ENCODE results near the gene CRY2.

CRY2 gene

DNA sequence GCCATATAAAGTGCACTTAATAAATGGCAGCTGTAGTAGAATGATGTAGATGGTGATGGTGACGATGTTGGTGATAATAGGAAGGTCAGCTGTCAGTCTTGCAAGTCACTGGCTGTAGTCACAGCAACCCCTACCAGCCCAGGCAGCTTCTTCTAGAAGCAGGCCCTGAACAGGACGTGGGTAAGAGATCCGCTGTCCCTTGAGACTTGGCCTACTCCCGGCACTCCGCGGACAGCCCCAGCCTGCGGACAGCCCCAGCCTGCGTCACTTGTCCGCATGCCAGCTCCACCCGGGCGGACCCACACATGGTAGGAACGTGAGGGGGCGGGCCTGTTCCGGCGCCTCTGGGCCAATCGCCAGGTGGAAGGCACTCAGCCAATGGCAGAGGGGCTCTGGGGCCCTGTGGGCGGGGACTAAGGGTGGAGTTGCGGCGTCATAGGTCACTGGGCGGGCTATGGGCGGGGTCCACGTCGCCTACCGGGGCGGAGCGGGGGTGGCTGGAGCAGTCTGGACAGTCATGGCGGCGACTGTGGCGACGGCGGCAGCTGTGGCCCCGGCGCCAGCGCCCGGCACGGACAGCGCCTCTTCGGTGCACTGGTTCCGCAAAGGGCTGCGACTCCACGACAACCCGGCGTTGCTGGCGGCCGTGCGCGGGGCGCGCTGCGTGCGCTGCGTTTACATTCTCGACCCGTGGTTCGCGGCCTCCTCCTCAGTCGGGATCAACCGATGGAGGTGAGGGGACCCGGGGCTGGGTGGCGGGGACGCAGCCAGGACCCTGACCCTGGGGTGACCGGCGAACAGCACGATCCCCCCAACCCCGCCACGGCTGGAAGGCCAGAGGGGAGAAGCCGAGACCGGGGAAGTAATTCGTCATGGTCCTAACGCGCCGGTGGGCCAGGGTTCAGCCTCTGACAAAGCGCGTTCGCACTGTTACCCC lies at the start of gene CRY2:
Gene CRY2 (plus strand): TSS at position 502 of the 937 bp plus-strand sequence. CDS start 16 bp downstream, at position 518.
- TF ChIP-seq ARNTL (CRISPR knock-in tag; IDR thresholded peaks at IDR 0.05; ENCODE audit: borderline replicate concordance, low read depth) (peak; percentile 100), TCF4 (CRISPR knock-in tag; IDR thresholded peaks at IDR 0.05; ENCODE audit: borderline replicate concordance) (peak; percentile 14; the same call in 1 of the 2 replicates)
- TF ChIP-seq, protein P1, sequence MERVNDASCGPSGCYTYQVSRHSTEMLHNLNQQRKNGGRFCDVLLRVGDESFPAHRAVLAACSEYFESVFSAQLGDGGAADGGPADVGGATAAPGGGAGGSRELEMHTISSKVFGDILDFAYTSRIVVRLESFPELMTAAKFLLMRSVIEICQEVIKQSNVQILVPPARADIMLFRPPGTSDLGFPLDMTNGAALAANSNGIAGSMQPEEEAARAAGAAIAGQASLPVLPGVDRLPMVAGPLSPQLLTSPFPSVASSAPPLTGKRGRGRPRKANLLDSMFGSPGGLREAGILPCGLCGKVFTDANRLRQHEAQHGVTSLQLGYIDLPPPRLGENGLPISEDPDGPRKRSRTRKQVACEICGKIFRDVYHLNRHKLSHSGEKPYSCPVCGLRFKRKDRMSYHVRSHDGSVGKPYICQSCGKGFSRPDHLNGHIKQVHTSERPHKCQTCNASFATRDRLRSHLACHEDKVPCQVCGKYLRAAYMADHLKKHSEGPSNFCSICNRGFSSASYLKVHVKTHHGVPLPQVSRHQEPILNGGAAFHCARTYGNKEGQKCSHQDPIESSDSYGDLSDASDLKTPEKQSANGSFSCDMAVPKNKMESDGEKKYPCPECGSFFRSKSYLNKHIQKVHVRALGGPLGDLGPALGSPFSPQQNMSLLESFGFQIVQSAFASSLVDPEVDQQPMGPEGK (CRISPR knock-in tag; IDR thresholded peaks at IDR 0.05; ENCODE audit: borderline replicate concordance) = no peak
- ATAC-seq = peak; percentile 87

DNA sequence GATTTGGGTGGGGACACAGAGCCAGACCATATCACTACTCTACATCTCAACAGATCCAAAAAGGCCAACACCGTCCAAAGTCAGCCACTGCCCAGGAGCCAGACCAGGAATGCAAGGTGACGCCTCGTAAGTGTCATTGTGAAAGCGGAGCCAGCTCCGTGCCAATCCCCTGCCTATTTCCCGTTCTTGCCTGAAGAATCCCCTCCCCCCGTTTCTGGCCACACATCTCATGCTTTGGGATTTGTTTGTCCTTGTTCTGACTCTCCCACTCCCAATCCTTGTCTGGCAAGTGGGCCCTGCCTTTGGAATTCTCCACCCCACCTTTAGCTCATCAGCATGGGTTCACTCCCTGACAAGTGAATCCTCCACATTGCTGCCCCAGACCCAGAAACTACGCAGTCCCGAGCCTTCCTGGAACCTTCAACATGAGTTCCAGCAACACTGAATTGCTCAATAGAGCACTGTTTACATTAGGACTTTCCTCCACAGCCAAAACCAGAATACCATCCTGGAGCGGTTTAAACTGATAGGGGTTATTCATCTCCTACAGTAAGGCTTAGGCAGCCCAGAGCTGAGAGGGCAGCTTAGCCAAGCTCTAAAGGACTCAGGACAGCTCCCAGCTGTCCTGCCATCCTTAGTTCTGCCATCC lies 48.4 kb upstream of the CRY2 start:
- ATAC-seq = no peak

More for the DNA sequence above, 48.4 kb upstream of the CRY2 start:
- TF ChIP-seq TOX (CRISPR knock-in tag; IDR thresholded peaks at IDR 0.05; ENCODE audit: borderline replicate concordance) (no peak), ZNF70 (CRISPR knock-in tag; IDR thresholded peaks at IDR 0.05) (no peak), ZNF8 (CRISPR knock-in tag; IDR thresholded peaks at IDR 0.05) (no peak), ESRRG (CRISPR knock-in tag; IDR thresholded peaks at IDR 0.05) (no peak), ZC3H10 (CRISPR knock-in tag; IDR thresholded peaks at IDR 0.05) (no peak), ZFP3 (CRISPR knock-in tag; IDR thresholded peaks at IDR 0.05) (no peak), SNAI2 (CRISPR knock-in tag; IDR thresholded peaks at IDR 0.05) (no peak), ZNF565 (CRISPR knock-in tag; conservative IDR thresholded peaks at IDR 0.05; ENCODE audit: low read depth) (no peak), TCF4 (CRISPR knock-in tag; IDR thresholded peaks at IDR 0.05; ENCODE audit: borderline replicate concordance) (no peak), ZFP30 (CRISPR knock-in tag; IDR thresholded peaks at IDR 0.05) (no peak), BACH2 (CRISPR knock-in tag; IDR thresholded peaks at IDR 0.05; ENCODE audit: borderline replicate concordance) (no peak), RARB (CRISPR knock-in tag; IDR thresholded peaks at IDR 0.05) (no peak), GLIS3 (CRISPR knock-in tag; IDR thresholded peaks at IDR 0.05) (no peak), CSDC2 (CRISPR knock-in tag; IDR thresholded peaks at IDR 0.05) (no peak), ARNTL (CRISPR knock-in tag; IDR thresholded peaks at IDR 0.05; ENCODE audit: borderline replicate concordance, low read depth) (no peak)
- TF ChIP-seq, protein P2, sequence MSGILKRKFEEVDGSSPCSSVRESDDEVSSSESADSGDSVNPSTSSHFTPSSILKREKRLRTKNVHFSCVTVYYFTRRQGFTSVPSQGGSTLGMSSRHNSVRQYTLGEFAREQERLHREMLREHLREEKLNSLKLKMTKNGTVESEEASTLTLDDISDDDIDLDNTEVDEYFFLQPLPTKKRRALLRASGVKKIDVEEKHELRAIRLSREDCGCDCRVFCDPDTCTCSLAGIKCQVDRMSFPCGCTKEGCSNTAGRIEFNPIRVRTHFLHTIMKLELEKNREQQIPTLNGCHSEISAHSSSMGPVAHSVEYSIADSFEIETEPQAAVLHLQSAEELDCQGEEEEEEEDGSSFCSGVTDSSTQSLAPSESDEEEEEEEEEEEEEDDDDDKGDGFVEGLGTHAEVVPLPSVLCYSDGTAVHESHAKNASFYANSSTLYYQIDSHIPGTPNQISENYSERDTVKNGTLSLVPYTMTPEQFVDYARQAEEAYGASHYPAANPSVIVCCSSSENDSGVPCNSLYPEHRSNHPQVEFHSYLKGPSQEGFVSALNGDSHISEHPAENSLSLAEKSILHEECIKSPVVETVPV (CRISPR knock-in tag; IDR thresholded peaks at IDR 0.05) = no peak
- TF ChIP-seq, protein P1 (CRISPR knock-in tag; IDR thresholded peaks at IDR 0.05; ENCODE audit: borderline replicate concordance) = no peak
- TF ChIP-seq, protein P3, sequence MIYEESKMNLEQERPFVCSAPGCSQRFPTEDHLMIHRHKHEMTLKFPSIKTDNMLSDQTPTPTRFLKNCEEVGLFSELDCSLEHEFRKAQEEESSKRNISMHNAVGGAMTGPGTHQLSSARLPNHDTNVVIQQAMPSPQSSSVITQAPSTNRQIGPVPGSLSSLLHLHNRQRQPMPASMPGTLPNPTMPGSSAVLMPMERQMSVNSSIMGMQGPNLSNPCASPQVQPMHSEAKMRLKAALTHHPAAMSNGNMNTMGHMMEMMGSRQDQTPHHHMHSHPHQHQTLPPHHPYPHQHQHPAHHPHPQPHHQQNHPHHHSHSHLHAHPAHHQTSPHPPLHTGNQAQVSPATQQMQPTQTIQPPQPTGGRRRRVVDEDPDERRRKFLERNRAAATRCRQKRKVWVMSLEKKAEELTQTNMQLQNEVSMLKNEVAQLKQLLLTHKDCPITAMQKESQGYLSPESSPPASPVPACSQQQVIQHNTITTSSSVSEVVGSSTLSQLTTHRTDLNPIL (CRISPR knock-in tag; IDR thresholded peaks at IDR 0.05; ENCODE audit: low read depth) = no peak
- TF ChIP-seq, protein P4, sequence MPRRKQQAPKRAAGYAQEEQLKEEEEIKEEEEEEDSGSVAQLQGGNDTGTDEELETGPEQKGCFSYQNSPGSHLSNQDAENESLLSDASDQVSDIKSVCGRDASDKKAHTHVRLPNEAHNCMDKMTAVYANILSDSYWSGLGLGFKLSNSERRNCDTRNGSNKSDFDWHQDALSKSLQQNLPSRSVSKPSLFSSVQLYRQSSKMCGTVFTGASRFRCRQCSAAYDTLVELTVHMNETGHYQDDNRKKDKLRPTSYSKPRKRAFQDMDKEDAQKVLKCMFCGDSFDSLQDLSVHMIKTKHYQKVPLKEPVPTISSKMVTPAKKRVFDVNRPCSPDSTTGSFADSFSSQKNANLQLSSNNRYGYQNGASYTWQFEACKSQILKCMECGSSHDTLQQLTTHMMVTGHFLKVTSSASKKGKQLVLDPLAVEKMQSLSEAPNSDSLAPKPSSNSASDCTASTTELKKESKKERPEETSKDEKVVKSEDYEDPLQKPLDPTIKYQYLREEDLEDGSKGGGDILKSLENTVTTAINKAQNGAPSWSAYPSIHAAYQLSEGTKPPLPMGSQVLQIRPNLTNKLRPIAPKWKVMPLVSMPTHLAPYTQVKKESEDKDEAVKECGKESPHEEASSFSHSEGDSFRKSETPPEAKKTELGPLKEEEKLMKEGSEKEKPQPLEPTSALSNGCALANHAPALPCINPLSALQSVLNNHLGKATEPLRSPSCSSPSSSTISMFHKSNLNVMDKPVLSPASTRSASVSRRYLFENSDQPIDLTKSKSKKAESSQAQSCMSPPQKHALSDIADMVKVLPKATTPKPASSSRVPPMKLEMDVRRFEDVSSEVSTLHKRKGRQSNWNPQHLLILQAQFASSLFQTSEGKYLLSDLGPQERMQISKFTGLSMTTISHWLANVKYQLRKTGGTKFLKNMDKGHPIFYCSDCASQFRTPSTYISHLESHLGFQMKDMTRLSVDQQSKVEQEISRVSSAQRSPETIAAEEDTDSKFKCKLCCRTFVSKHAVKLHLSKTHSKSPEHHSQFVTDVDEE (CRISPR knock-in tag; IDR thresholded peaks at IDR 0.05) = no peak
- TF ChIP-seq, protein P5, sequence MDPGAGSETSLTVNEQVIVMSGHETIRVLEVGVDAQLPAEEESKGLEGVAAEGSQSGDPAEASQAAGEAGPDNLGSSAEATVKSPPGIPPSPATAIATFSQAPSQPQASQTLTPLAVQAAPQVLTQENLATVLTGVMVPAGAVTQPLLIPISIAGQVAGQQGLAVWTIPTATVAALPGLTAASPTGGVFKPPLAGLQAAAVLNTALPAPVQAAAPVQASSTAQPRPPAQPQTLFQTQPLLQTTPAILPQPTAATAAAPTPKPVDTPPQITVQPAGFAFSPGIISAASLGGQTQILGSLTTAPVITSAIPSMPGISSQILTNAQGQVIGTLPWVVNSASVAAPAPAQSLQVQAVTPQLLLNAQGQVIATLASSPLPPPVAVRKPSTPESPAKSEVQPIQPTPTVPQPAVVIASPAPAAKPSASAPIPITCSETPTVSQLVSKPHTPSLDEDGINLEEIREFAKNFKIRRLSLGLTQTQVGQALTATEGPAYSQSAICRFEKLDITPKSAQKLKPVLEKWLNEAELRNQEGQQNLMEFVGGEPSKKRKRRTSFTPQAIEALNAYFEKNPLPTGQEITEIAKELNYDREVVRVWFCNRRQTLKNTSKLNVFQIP (CRISPR knock-in tag; IDR thresholded peaks at IDR 0.05; ENCODE audit: borderline replicate concordance, low read depth) = no peak

Measured in SK-N-SH treated with all-trans-retinoic acid at 6 μM for 48 hours (cell line).